GM12873 (cell line): Measurements from ENCODE around the gene PLXNB2.

Experiments used
- CTCF ChIP-seq: IDR thresholded peaks from 2 replicates; pipeline ENCODE4 v1.5.1; 2012; ENCODE audit warnings: low read depth, mild to moderate bottlenecking, moderate library complexity, low read length, control low read depth; ENCODE audit not compliant: insufficient read depth; ENCODE audit errors: missing control alignments

The PLXNB2 gene

GRCh38 chr22:50306753-50307749 is at the start of gene PLXNB2:
Gene PLXNB2, minus strand, starts transcription at chr22:50307646. Its CDS starts 17,062 bp downstream, at chr22:50290584.
- TF ChIP-seq CTCF, result no peak

GRCh38 chr22:50357222-50357621 is 49.8 kb upstream of the PLXNB2 start:
- no peak for TF ChIP-seq CTCF

- no peak for TF ChIP-seq CTCF
Measured at GRCh38 chr22:50356186-50356585, 48.7 kb upstream of the PLXNB2 start.

- no peak for TF ChIP-seq CTCF
Measured at GRCh38 chr22:50348058-50348457, 40.6 kb upstream of the PLXNB2 start.

- no peak for TF ChIP-seq CTCF
Measured at GRCh38 chr22:50347157-50347556, 39.7 kb upstream of the PLXNB2 start.

- no peak for TF ChIP-seq CTCF
Measured at GRCh38 chr22:50346470-50346869, 39.0 kb upstream of the PLXNB2 start.

- TF ChIP-seq CTCF, result no peak
Measured at GRCh38 chr22:50343541-50343935, 36.1 kb upstream of the PLXNB2 start.
